Activated CD4-positive, CD25-positive, alpha-beta regulatory T cell treated with anti-CD3 and anti-CD28 coated beads, Interleukin-2, amount 50 U/mL, for 16 hours (primary cell): ENCODE measurements around the gene USP28.
"Not testable (repeated sequence)": the region's sequence is repeated elsewhere in the genome, so short reads cannot be mapped to it uniquely, and the experiment has no call there.

Experiments
- DNase-seq: peaks from one replicate; pipeline ENCODE4 v3.0.0-alpha.2; 2020; ENCODE audit warnings: low read depth, low spot score

Gene USP28

GRCh38 chr11:113838005-113838404 is 37.4 kb downstream of the USP28 start:
- no peak for DNase-seq

- no peak for DNase-seq
These were observed 40.1 kb downstream of the USP28 start for GRCh38 chr11:113835306-113835705.

- DNase-seq, result no peak
These were observed 42.2 kb downstream of the USP28 start for GRCh38 chr11:113833151-113833550.

- DNase-seq, result no peak
These were observed 44.1 kb downstream of the USP28 start for GRCh38 chr11:113831314-113831713.

- no peak for DNase-seq
These were observed 45.6 kb downstream of the USP28 start for GRCh38 chr11:113829751-113830150.

- DNase-seq, result no peak
These were observed 47.2 kb downstream of the USP28 start for GRCh38 chr11:113828191-113828590.

GRCh38 chr11:113827477-113827876 is 47.9 kb downstream of the USP28 start:
- DNase-seq, result no peak

GRCh38 chr11:113818426-113818825 is 56.9 kb downstream of the USP28 start:
- DNase-seq, result no peak

GRCh38 chr11:113817626-113818025 is 57.7 kb downstream of the USP28 start:
- no peak for DNase-seq

GRCh38 chr11:113817162-113817561 is 58.2 kb downstream of the USP28 start:
- DNase-seq, result no peak

- no peak for DNase-seq
These were observed 61.2 kb downstream of the USP28 start for GRCh38 chr11:113814181-113814580.

- no peak for DNase-seq
These were observed 66.4 kb downstream of the USP28 start for GRCh38 chr11:113808931-113809330.

GRCh38 chr11:113806406-113806805 is 69.0 kb downstream of the USP28 start:
- DNase-seq, result no peak

GRCh38 chr11:113805640-113806039 is 69.7 kb downstream of the USP28 start:
- no peak for DNase-seq

GRCh38 chr11:113802621-113803020 is 72.8 kb downstream of the USP28 start:
- DNase-seq, result no peak

GRCh38 chr11:113796663-113797259 is 78.6 kb downstream of the USP28 start:
- DNase-seq, result no peak

- DNase-seq, result no peak
These were observed 85.6 kb downstream of the USP28 start for GRCh38 chr11:113789675-113790320.

- DNase-seq, result not testable (repeated sequence)
These were observed 86.4 kb downstream of the USP28 start for GRCh38 chr11:113789016-113789415.

GRCh38 chr11:113782134-113782533 is 93.2 kb downstream of the USP28 start:
- no peak for DNase-seq

- no peak for DNase-seq
These were observed 93.7 kb downstream of the USP28 start for GRCh38 chr11:113781682-113782081.

- DNase-seq, result no peak
These were observed 95.9 kb downstream of the USP28 start, which contains the start of gene CLDN25 for GRCh38 chr11:113779496-113779895. TSS of gene CLDN25 (plus strand) at chr11:113779796. CDS start at chr11:113779796, 0 bp downstream.

GRCh38 chr11:113778111-113778910 is 97.1 kb downstream of the USP28 start:
- DNase-seq, result no peak

GRCh38 chr11:113774174-113774503 is 101.2 kb downstream of the USP28 start:
- DNase-seq, result no peak
